HEK293 (cell line): ENCODE data around the gene ASCC1.
A peak's percentile ranks its signal among the peaks of the same experiment; 100 is the strongest.
"Not testable (repeated sequence)": the region's sequence is repeated elsewhere in the genome, so short reads cannot be mapped to it uniquely, and the experiment has no call there.

Source experiments
- CTCF ChIA-PET: fragments of 350-600 bp; formaldehyde crosslinking; extraction: SDS; loops from one replicate; lab custom pipeline; 2021; ENCODE audit warnings: antibody characterized with exemption; lab: Yijun Ruan, JAX
- POLR2A ChIA-PET: fragments of 300-600 bp; formaldehyde crosslinking; extraction: SDS; loops from one replicate; lab custom pipeline; 2020; ENCODE audit warnings: antibody characterized with exemption, inconsistent platforms; lab: Yijun Ruan, JAX
- H3K27ac ChIP-seq: fragments of 200-500 bp; sonication (Bioruptor generic); 2 replicates; pipeline ENCODE4 v1.5.1; 2014; ENCODE audit warnings: low read depth, low read length, control low read depth, inconsistent platforms; ENCODE audit errors: extremely low read depth
- H3K36me3 ChIP-seq, 2 experiments: fragments of 200-500 bp in 1 of 2; sonication (Bioruptor generic) in 1 of 2; 1 replicate in 1 of 2; 2 replicates in 1 of 2; pipeline ENCODE4 v1.5.1; 2014 to 2017; ENCODE audit warnings: inconsistent platforms in 2 of 2, low read length in 2 of 2; ENCODE audit not compliant: control insufficient read depth in 2 of 2, insufficient read depth in 1 of 2
- H3K4me1 ChIP-seq: fragments of 200-500 bp; sonication (Bioruptor generic); 2 replicates; pipeline ENCODE4 v1.5.1; 2014; ENCODE audit warnings: mild to moderate bottlenecking, low read length, inconsistent platforms; ENCODE audit not compliant: control insufficient read depth, insufficient read depth
- H3K4me3 ChIP-seq: 2 replicates; pipeline ENCODE4 v1.5.1; 2011; ENCODE audit warnings: low read depth, mild to moderate bottlenecking, control low read depth, low read length, moderate library complexity
- H3K9me3 ChIP-seq: fragments of 200-500 bp; sonication (Bioruptor generic); 2 replicates; pipeline ENCODE4 v1.5.1; 2014; ENCODE audit warnings: low read depth, low read length, inconsistent platforms; ENCODE audit not compliant: control insufficient read depth, insufficient read depth
- MYNN ChIP-seq: fragments of 450-650 bp; formaldehyde crosslinking; IDR thresholded peaks from 2 replicates; pipeline ENCODE4 v1.5.1; 2016; ENCODE audit warnings: missing biosample characterization, missing genetic modification characterization, borderline replicate concordance
- MZF1 ChIP-seq: fragments of 450-650 bp; formaldehyde crosslinking; IDR thresholded peaks from 2 replicates; pipeline ENCODE4 v1.5.1; 2017; ENCODE audit warnings: missing biosample characterization, missing genetic modification characterization, borderline replicate concordance
- OSR2 ChIP-seq: fragments of 450-650 bp; formaldehyde crosslinking; IDR thresholded peaks from 2 replicates; pipeline ENCODE4 v1.5.1; 2016; ENCODE audit warnings: missing biosample characterization, missing genetic modification characterization
- SCRT1 ChIP-seq: fragments of 450-650 bp; formaldehyde crosslinking; IDR thresholded peaks from 2 replicates; pipeline ENCODE4 v1.5.1; 2016; ENCODE audit warnings: missing biosample characterization, missing genetic modification characterization, borderline replicate concordance
- SCRT2 ChIP-seq: fragments of 450-650 bp; formaldehyde crosslinking; IDR thresholded peaks from 2 replicates; pipeline ENCODE4 v1.5.1; 2016; ENCODE audit warnings: missing biosample characterization, missing genetic modification characterization
- TRIM28 ChIP-seq: IDR thresholded peaks from 2 replicates; pipeline ENCODE4 v1.6.1; 2011; ENCODE audit warnings: low read length, control low read depth, borderline replicate concordance
- YY1 ChIP-seq: fragments of 450-650 bp; formaldehyde crosslinking; IDR thresholded peaks from 2 replicates; pipeline ENCODE4 v1.5.1; 2018; ENCODE audit warnings: missing biosample characterization, missing genetic modification characterization
- ZBTB20 ChIP-seq: fragments of 450-650 bp; formaldehyde crosslinking; IDR thresholded peaks from 2 replicates; pipeline ENCODE4 v1.5.1; 2016; ENCODE audit warnings: missing biosample characterization, missing genetic modification characterization
- ZFP41 ChIP-seq: fragments of 450-650 bp; formaldehyde crosslinking; IDR thresholded peaks from 2 replicates; pipeline ENCODE4 v1.5.1; 2016; ENCODE audit warnings: missing biosample characterization, missing genetic modification characterization, borderline replicate concordance
- ZNF10 ChIP-seq: fragments of 450-650 bp; formaldehyde crosslinking; IDR thresholded peaks from 2 replicates; pipeline ENCODE4 v1.5.1; 2017; ENCODE audit warnings: missing biosample characterization, missing genetic modification characterization
- ZNF146 ChIP-seq: fragments of 450-650 bp; formaldehyde crosslinking; IDR thresholded peaks from 2 replicates; pipeline ENCODE4 v1.5.1; 2016; ENCODE audit warnings: missing biosample characterization, missing genetic modification characterization
- ZNF155 ChIP-seq: fragments of 450-650 bp; formaldehyde crosslinking; IDR thresholded peaks from 2 replicates; pipeline ENCODE4 v1.5.1; 2016; ENCODE audit warnings: missing biosample characterization, missing genetic modification characterization
- ZNF16 ChIP-seq: fragments of 450-650 bp; formaldehyde crosslinking; IDR thresholded peaks from 2 replicates; pipeline ENCODE4 v1.5.1; 2016; ENCODE audit warnings: low read depth, missing biosample characterization, missing genetic modification characterization
- ZNF184 ChIP-seq: fragments of 450-650 bp; IDR thresholded peaks from 2 replicates; pipeline ENCODE4 v1.5.1; 2018; ENCODE audit warnings: missing biosample characterization, mild to moderate bottlenecking, missing genetic modification characterization
- ZNF214 ChIP-seq: fragments of 450-650 bp; formaldehyde crosslinking; IDR thresholded peaks from 2 replicates; pipeline ENCODE4 v1.5.1; 2017; ENCODE audit warnings: missing biosample characterization, mild to moderate bottlenecking, missing genetic modification characterization, borderline replicate concordance
- ZNF266 ChIP-seq: fragments of 450-650 bp; formaldehyde crosslinking; IDR thresholded peaks from 2 replicates; pipeline ENCODE4 v1.5.1; 2016; ENCODE audit warnings: missing biosample characterization, missing genetic modification characterization, low read depth
- ZNF366 ChIP-seq: fragments of 450-650 bp; formaldehyde crosslinking; conservative IDR thresholded peaks from 2 replicates; pipeline ENCODE4 v1.5.1; 2016; ENCODE audit warnings: missing biosample characterization, missing genetic modification characterization
- ZNF416 ChIP-seq: fragments of 450-650 bp; formaldehyde crosslinking; IDR thresholded peaks from 2 replicates; pipeline ENCODE4 v1.5.1; 2016; ENCODE audit warnings: missing biosample characterization, missing genetic modification characterization
- ZNF433 ChIP-seq: fragments of 450-650 bp; formaldehyde crosslinking; IDR thresholded peaks from 2 replicates; pipeline ENCODE4 v1.5.1; 2016; ENCODE audit warnings: missing biosample characterization, missing genetic modification characterization, low read depth
- ZNF510 ChIP-seq: fragments of 450-650 bp; formaldehyde crosslinking; IDR thresholded peaks from 2 replicates; pipeline ENCODE4 v1.5.1; 2018; ENCODE audit warnings: mild to moderate bottlenecking, missing genetic modification characterization, missing biosample characterization; ENCODE audit not compliant: insufficient replicate concordance
- ZNF548 ChIP-seq: fragments of 450-650 bp; formaldehyde crosslinking; IDR thresholded peaks from 2 replicates; pipeline ENCODE4 v1.5.1; 2016; ENCODE audit warnings: missing biosample characterization, missing genetic modification characterization
- ZNF555 ChIP-seq: fragments of 450-650 bp; formaldehyde crosslinking; conservative IDR thresholded peaks from 2 replicates; pipeline ENCODE4 v1.5.1; 2017; ENCODE audit warnings: missing biosample characterization, mild to moderate bottlenecking, missing genetic modification characterization, inconsistent platforms
- ZNF654 ChIP-seq: fragments of 450-650 bp; formaldehyde crosslinking; IDR thresholded peaks from 2 replicates; pipeline ENCODE4 v1.5.1; 2016; ENCODE audit warnings: low read depth, missing biosample characterization, missing genetic modification characterization
- ZNF768 ChIP-seq: fragments of 450-650 bp; formaldehyde crosslinking; IDR thresholded peaks from 2 replicates; pipeline ENCODE4 v1.5.1; 2018; ENCODE audit warnings: missing biosample characterization, mild to moderate bottlenecking, missing genetic modification characterization
- ZNF837 ChIP-seq: fragments of 450-650 bp; formaldehyde crosslinking; IDR thresholded peaks from 2 replicates; pipeline ENCODE4 v1.5.1; 2016; ENCODE audit warnings: missing biosample characterization, missing genetic modification characterization
- ZNF843 ChIP-seq: fragments of 450-650 bp; formaldehyde crosslinking; IDR thresholded peaks from 2 replicates; pipeline ENCODE4 v1.5.1; 2016; ENCODE audit warnings: missing biosample characterization, missing genetic modification characterization
- TF ChIP-seq, protein P1 (sequence below): fragments of 450-650 bp; formaldehyde crosslinking; IDR thresholded peaks from 2 replicates; pipeline ENCODE4 v1.5.1; 2016; ENCODE audit warnings: missing biosample characterization, missing genetic modification characterization
- TF ChIP-seq, protein P2 (sequence below): fragments of 450-650 bp; formaldehyde crosslinking; IDR thresholded peaks from 2 replicates; pipeline ENCODE4 v1.5.1; 2016; ENCODE audit warnings: missing biosample characterization, missing genetic modification characterization, borderline replicate concordance

ASCC1 gene

DNA sequence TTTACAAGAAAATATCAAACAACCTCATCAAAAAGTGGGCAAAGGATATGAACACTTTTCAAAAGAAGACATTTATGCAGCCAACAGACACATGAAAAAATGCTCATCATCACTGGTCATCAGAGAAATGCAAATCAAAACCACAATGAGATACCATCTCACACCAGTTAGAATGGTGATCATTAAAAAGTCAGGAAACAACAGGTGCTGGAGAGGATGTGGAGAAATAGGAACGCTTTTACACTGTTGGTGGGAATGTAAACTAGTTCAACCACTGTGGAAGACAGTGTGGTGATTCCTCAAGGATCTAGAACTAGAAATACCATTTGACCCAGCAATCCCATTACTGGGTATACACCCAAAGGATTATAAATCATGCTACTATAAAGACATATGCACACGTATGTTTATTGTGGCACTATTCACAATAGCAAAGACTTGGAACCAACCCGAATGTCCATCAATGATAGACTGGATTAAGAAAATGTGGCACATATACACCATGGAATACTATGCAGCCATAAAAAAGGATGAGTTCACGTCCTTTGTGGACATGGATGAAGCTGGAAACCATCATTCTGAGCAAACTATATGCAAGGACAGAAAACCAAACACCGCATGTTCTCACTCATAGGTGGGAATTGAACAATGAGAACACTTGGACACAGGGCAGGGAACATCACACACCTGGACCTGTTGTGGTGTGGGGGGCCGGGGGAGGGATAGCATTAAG is 65.2 kb downstream of the ASCC1 start:
- H3K4me1 ChIP-seq, H3K9me3 ChIP-seq, H3K4me3 ChIP-seq, H3K27ac ChIP-seq, H3K36me3 ChIP-seq: not testable (repeated sequence)
- ChIA-PET POLR2A (interaction anchor here (0.6 kb wide), 1 partner anchor 65 kb away, joined by 7 read pairs; the partner anchor contains the start of genes ANAPC16 and ASCC1), CTCF (interaction anchor here (0.7 kb wide), 1 partner anchor 188 kb away, joined by 3 read pairs; no protein-coding TSS in a partner anchor)
- TF ChIP-seq SCRT1 (tag by site-specific recombination) (peak; percentile 52; the same call in 1 of the 2 replicates), ZNF184 (tag by site-specific recombination) (peak; percentile 97), SCRT2 (tag by site-specific recombination) (peak; percentile 60; the same call in 1 of the 2 replicates), ZNF146 (tag by site-specific recombination) (peak; percentile 98)
- TF ChIP-seq, protein P1, sequence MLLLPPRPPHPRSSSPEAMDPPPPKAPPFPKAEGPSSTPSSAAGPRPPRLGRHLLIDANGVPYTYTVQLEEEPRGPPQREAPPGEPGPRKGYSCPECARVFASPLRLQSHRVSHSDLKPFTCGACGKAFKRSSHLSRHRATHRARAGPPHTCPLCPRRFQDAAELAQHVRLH (tag by site-specific recombination) = peak; percentile 75; the same call in 1 of the 2 replicates

DNA sequence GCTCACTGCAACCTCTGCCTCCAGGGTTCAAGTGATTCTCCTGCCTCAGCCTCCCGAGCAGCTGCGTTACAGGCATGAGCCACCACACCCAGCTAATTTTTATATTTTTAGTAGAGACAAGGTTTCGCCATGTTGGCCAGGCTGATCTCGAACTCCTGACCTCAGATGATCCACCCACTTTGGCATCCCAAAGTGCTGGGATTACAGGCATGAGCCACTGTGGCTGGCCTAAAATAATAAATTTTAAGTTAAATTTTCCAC is 68.8 kb downstream of the ASCC1 start:
- H3K27ac ChIP-seq, H3K9me3 ChIP-seq, H3K4me1 ChIP-seq, CTCF ChIA-PET, H3K36me3 ChIP-seq, H3K4me3 ChIP-seq, POLR2A ChIA-PET: not testable (repeated sequence)

DNA sequence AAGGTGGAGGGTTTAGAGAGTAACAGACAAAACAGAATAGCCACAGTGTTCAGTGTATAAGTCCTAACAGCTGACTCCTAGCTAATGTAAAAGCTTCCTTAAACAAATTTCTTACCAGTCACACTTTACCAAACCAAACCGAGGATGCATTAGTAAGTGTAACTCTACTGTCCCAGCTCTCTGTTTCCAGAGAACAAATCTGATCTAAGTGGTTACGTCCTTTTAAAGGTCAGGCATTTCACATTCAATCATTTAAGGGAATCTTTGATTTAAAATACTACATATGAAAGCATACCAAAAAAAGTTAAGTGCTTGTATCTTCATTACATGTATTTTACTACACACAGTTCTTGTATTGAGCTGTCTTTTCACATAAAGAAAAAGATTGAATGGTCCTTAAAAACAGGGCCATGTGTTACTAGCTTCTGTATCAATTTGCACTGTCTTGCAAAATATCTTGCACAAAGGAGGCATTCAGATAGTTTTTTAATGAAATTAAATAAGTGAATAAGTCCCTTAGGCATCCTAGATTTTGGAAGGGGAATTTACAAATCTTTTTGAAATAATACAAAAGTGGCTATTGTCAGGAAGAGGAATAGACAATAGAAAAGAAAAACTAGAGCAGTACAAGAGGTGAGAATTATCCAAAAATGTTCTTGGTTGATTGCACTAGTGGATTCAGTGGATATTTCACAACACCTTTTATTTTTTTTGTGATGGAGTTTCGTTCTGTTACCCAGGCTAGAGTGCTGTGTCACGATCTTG is 69.3 kb downstream of the ASCC1 start:
- POLR2A ChIA-PET = interaction anchor here (0.6 kb wide), 1 partner anchor 10 kb away, joined by 4 read pairs; no protein-coding TSS in a partner anchor
- H3K27ac ChIP-seq = no peak overlapping the region

DNA sequence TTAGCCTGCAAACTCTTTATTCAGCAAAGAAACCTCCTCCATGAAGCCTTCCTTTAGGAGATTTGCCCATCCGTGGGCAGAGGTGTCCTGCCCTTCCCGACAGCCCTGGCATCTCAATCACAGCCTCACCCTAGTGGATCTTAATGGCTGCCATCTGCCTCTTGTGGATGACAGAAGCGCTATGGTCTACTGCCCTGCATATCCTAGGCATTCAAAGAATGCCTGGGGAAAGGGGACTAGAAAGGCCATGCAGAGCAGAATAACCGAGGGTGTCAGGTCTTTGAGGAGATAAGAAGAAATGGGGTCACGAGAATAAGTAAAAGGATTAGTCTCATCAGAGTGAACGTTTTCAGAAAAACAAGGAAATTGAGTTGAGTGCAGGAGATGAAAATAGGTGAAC is 70.0 kb downstream of the ASCC1 start:
- POLR2A ChIA-PET = interaction anchor here (0.6 kb wide), 1 partner anchor 11 kb away, joined by 4 read pairs; no protein-coding TSS in a partner anchor
- no peak overlapping the region for H3K27ac ChIP-seq
- H3K9me3 ChIP-seq = no peaks in the 10 kb centered on the region
- H3K36me3 ChIP-seq = no peaks in the 10 kb centered on the region
- H3K4me3 ChIP-seq = no peak overlapping the region
- H3K4me1 ChIP-seq = peaks cover 4% of the 10 kb centered on the region
- CTCF ChIA-PET = interaction anchor here (0.6 kb wide), 1 partner anchor 249 kb away, joined by 7 read pairs; no protein-coding TSS in a partner anchor
- TF ChIP-seq OSR2 (tag by site-specific recombination) = no peak
- no peak for TF ChIP-seq YY1 (tag by site-specific recombination)
- TF ChIP-seq ZNF548 (tag by site-specific recombination) = no peak
- TF ChIP-seq ZNF768 = no peak
- no peak for TF ChIP-seq ZNF654 (tag by site-specific recombination)
- no peak for TF ChIP-seq ZNF10 (tag by site-specific recombination)
- TF ChIP-seq ZNF843 (tag by site-specific recombination) = no peak
- TF ChIP-seq MYNN = no peak
- no peak for TF ChIP-seq ZNF16 (tag by site-specific recombination)
- no peak for TF ChIP-seq ZBTB20 (tag by site-specific recombination)
- TF ChIP-seq ZNF266 (tag by site-specific recombination) = no peak
- TF ChIP-seq, protein P2, sequence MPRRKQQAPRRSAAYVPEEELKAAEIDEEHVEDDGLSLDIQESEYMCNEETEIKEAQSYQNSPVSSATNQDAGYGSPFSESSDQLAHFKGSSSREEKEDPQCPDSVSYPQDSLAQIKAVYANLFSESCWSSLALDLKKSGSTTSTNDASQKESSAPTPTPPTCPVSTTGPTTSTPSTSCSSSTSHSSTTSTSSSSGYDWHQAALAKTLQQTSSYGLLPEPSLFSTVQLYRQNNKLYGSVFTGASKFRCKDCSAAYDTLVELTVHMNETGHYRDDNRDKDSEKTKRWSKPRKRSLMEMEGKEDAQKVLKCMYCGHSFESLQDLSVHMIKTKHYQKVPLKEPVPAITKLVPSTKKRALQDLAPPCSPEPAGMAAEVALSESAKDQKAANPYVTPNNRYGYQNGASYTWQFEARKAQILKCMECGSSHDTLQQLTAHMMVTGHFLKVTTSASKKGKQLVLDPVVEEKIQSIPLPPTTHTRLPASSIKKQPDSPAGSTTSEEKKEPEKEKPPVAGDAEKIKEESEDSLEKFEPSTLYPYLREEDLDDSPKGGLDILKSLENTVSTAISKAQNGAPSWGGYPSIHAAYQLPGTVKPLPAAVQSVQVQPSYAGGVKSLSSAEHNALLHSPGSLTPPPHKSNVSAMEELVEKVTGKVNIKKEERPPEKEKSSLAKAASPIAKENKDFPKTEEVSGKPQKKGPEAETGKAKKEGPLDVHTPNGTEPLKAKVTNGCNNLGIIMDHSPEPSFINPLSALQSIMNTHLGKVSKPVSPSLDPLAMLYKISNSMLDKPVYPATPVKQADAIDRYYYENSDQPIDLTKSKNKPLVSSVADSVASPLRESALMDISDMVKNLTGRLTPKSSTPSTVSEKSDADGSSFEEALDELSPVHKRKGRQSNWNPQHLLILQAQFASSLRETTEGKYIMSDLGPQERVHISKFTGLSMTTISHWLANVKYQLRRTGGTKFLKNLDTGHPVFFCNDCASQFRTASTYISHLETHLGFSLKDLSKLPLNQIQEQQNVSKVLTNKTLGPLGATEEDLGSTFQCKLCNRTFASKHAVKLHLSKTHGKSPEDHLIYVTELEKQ = no peak

More for the DNA sequence above, 69.3 kb downstream of the ASCC1 start:
- H3K9me3 ChIP-seq = no peaks in the 10 kb centered on the region
- no peak for TF ChIP-seq ZNF155 (tag by site-specific recombination)
- no peak for TF ChIP-seq ZNF433 (tag by site-specific recombination)
- no peak for TF ChIP-seq ZFP41 (tag by site-specific recombination)
- no peak for TF ChIP-seq ZNF366 (tag by site-specific recombination)
- TF ChIP-seq TRIM28 = no peak
- TF ChIP-seq ZNF510 (tag by site-specific recombination) = no peak
- TF ChIP-seq ZNF654 (tag by site-specific recombination) = no peak
- no peak for TF ChIP-seq ZNF416 (tag by site-specific recombination)
- TF ChIP-seq ZNF837 = no peak
- no peak for TF ChIP-seq ZNF555 (tag by site-specific recombination)
- no peak for TF ChIP-seq MZF1 (tag by site-specific recombination)
- no peak for TF ChIP-seq ZNF214
- H3K36me3 ChIP-seq = no peaks in the 10 kb centered on the region
- H3K4me3 ChIP-seq = no peak overlapping the region
- CTCF ChIA-PET = interaction anchor here (0.6 to 0.7 kb wide), 2 partner anchors 22 to 250 kb away, joined by 3 to 7 read pairs; no protein-coding TSS in a partner anchor
- H3K4me1 ChIP-seq = peaks cover 4% of the 10 kb centered on the region
